Measurements from ENCODE around the gene TNFRSF9.

The TNFRSF9 gene

GRCh38 chr1:7885513-7886404 lies 54.9 kb downstream of the TNFRSF9 start:
- TF ChIP-seq ZFX (IDR thresholded peaks at IDR 0.05; ENCODE audit: borderline replicate concordance): no peak
- no peak for TF ChIP-seq CTCF (IDR thresholded peaks at IDR 0.05)
- no peak overlapping the region for H3K27ac ChIP-seq

DNA sequence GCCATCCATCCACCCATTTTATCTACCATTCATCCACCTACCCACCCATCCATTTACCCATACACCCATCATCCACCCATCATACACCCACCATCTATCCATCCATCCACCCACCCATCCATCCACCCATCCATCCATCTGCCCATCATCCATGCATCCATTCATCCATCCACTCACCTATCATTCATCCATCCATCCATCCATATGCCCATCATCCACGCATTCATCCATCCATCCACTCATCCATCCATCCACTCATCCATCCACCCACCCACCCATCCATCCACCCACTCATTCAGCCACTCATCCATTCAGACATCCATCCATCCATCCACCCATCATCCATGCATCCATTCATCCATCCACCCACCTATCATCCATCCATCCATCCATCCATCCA lies 55.9 kb downstream of the TNFRSF9 start:
- no peak overlapping the region for H3K27ac ChIP-seq
- no peak for TF ChIP-seq ZFX (IDR thresholded peaks at IDR 0.05; ENCODE audit: borderline replicate concordance)
- no peak for TF ChIP-seq CTCF (IDR thresholded peaks at IDR 0.05)

- H3K27ac ChIP-seq: no peak overlapping the region
- no peak for TF ChIP-seq ZFX (IDR thresholded peaks at IDR 0.05; ENCODE audit: borderline replicate concordance)
- TF ChIP-seq CTCF (IDR thresholded peaks at IDR 0.05): no peak
These were observed 61.4 kb downstream of the TNFRSF9 start for GRCh38 chr1:7879228-7879627.

GRCh38 chr1:7878027-7878426 lies 62.6 kb downstream of the TNFRSF9 start:
- H3K27ac ChIP-seq: no peak overlapping the region
- TF ChIP-seq ZFX (IDR thresholded peaks at IDR 0.05; ENCODE audit: borderline replicate concordance): no peak
- TF ChIP-seq CTCF (IDR thresholded peaks at IDR 0.05): no peak

- H3K27ac ChIP-seq: no peak overlapping the region
- TF ChIP-seq CTCF (IDR thresholded peaks at IDR 0.05): no peak
These were observed 66.5 kb downstream of the TNFRSF9 start for GRCh38 chr1:7873801-7874795.

DNA sequence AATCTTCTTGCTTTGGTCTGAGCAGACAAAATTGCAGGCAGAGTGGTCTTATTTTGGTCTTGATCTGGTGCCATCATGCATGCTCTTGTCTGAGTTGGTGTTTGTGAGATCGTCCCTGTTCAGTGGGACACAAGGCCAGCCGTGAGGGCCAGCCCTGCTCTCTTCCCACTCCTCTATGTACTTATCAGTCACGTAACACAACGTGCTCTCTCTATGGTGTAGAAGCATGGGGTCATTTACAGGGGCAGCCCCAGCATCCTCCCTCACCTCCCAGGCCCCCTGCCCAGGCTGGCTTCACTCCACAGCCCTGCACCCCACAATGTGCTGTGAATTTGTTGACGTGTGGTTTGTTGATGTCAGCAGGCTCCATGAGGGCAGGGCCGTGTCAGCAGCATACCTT lies 69.5 kb downstream of the TNFRSF9 start:
- no peak overlapping the region for H3K27ac ChIP-seq
- TF ChIP-seq CTCF (IDR thresholded peaks at IDR 0.05): no peak
- no peak for TF ChIP-seq ZFX (IDR thresholded peaks at IDR 0.05; ENCODE audit: borderline replicate concordance)
